Epidermal melanocyte (primary cell): ENCODE data around the gene RRM2.
"Not testable (repeated sequence)": the region's sequence is repeated elsewhere in the genome, so short reads cannot be mapped to it uniquely, and the experiment has no call there.

Experiments
- DNase-seq: peaks from one replicate; pipeline ENCODE4 v3.0.0; 2011; ENCODE audit warnings: low spot score; ENCODE audit not compliant: insufficient read length

Gene RRM2

GRCh38 chr2:10091182-10091888 is 31.2 kb upstream of the RRM2 start:
- no peak for DNase-seq

DNA sequence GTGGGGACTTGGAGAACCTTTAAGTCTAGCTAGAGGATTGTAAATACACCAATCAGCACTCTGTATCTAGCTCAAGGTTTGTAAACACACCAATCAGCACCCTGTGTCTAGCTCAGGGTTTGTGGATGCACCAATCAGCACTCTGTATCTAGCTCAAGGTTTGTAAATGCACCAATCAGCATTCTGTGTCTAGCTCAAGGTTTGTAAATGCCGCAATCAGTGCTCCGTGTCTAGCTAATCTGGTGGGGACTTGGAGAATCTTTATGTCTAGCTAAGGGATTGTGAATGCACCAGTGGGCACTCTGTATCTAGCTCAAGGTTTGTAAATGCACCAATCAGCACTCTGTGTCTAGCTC is 30.7 kb upstream of the RRM2 start:
- DNase-seq: not testable (repeated sequence)

DNA sequence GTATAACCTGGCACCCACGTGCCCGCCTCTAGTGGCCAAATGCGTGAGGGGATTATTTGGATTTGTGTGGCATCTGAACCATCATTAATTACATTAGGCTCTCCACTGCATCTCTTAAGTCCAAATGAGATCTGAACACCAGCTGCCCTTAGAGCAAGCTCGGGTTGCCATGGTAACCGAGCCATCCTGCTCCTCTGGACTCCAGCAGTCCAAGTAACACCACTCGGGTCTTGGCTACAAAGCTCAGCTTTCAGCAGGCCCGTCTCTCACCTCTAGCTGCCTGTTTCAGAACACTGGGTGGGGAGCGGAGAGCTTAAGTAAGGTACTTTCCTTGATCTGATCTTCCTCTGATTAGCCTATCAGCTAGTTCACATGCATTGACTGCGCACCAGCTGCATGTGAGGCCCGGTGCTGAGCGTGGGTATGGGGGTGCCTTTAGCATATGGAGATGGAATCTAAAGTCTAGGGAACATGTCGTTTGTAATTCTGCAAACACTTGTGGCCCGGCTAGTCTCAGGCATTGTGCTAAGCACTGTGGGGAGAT is 28.2 kb upstream of the RRM2 start:
- DNase-seq: no peak

- DNase-seq: no peak
Observed at GRCh38 chr2:10095175-10095574, 27.4 kb upstream of the RRM2 start.

DNA sequence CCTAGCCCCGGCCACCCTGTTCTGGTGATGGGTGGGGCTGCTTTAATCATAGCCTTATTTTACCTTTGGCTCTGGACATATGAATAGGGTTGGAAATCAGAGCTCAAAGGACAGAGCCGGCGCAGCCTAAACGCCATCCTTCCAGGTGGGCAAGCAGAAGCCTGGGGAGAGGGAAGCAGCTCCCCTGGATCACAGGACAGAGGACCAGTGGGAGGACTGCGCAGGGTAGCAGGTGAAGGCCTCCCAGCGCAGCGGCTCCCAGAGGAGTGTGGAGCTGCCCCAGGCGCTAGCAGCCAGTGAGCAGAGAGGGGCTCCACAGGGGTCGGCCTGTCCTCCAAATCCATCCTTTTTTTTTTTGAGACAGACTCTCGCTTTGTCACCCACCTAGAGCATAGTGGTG is 25.9 kb upstream of the RRM2 start:
- DNase-seq: no peak

DNA sequence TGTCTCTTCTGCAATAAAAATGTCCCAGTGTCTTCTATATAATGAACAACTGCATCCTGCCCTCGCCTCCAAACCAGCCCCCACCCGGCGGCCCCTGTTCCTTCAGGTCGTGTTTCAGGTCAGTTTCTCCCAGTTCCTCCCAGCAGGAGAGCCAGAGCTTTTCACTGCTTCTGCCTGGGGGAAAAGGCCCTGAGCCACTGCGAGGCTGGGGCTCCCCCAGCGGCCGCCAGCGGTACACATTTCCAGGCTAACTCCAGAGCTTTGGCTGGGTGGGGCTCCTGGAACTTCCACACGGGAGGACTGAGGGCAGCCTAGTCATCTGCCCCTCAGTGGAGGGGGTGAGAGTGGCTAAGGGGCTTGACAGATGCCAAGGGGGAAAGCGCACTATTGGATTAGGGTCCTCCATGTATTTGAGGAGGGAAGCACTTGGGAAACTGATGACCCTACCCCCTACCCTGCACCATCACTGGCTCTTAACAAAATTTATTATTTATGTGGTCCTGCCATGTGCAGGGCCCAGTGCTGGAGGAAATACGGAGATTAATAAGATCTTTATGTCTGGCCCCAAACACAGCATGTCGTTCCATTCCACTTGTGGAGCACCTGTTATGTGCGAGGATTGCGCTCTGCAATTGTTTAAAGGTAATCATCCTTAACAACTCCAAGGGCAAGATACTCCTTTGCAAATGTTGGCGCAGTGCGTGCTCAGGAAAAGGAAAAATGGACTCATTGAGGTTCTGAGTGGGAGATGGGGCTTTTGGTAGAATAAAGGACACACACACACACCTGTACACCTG is 25.0 kb upstream of the RRM2 start:
- DNase-seq: peak; percentile 96

GRCh38 chr2:10101491-10101890 is 21.0 kb upstream of the RRM2 start:
- DNase-seq: no peak

GRCh38 chr2:10103179-10103578 is 19.4 kb upstream of the RRM2 start:
- DNase-seq: no peak

GRCh38 chr2:10104906-10105305 is 17.6 kb upstream of the RRM2 start:
- DNase-seq: not testable (repeated sequence)

DNA sequence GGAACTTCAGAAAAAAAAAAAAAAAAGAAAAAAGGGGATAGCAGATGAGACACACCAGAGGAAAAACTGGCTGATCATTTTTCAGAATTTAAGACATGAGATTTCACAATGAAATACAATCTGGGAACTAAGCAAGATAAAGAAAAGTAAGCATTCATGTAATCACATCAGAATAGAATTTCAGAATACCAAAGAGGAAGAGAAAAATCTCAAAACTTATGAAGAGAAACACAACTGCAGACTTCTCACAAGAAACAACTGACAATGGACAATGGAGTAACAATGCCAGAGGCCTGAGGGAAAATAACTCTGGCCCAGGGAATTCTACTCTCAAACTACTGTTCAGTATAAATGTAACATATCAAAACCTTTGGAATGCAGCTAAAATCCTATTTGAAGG is 13.2 kb upstream of the RRM2 start:
- DNase-seq: no peak

GRCh38 chr2:10119027-10119325 is 3.6 kb upstream of the RRM2 start:
- DNase-seq: no peak

DNA sequence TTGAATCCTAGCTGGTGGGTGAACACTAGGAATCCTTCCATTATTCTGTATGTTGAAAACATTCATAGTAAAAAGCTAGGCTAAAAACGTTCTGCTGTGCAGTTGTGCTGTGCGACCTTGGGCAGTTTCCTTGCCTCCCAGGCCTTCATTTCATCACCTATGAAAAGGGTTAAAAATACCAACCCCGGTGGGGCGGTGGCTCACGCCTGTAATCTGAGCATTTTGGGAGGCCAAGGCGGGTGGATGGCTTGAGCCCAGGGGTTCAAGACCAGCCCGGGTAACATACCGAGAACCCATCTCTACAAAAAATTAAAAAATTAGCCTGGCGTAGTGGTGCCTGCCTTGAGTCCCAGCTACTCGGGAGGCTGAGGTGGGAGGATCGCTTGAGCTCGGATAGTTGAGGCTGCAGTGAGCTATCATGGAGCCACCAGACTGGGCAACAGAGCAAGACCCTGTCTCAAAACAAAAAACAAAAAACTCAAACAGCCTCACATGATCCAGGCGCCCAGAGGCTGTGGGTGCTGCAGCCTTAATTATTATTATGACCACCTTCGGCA is 2.9 kb upstream of the RRM2 start:
- DNase-seq: no peak

DNA sequence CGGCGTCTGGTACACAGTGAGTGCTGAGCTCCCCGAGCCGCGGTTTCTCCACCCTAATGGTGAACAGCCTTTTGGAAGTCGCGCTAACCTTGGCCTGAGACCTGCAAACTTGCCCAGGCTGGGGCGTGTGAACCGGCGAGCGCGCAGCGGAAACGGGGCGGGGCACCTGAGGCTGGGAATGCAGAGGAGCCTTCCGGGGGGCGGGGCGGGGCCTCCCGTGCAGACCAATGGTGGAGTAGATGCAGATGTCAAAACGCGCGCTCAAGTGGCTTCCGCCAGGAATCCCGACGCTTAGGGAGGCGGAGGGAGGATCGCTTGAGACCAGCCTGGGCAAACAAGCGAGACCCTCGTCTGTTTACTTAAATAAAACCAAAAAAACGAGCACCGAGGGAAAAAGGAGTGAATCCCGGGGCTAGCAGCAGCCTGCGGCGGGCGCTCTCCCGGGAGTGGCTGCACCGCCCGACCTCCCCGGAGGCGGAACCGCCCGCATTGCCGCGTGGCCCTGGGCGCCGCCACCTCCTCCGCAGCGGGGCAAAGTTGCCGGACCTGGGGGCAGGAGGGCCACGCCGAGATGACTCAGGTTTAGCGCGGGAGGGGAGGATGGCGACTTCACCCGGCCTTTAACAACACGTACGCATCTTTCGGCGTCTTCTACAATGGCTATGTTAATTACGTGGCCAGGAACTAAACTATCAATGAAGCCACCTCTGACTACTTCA is 2.2 kb upstream of the RRM2 start:
- DNase-seq: peak; percentile 84

DNA sequence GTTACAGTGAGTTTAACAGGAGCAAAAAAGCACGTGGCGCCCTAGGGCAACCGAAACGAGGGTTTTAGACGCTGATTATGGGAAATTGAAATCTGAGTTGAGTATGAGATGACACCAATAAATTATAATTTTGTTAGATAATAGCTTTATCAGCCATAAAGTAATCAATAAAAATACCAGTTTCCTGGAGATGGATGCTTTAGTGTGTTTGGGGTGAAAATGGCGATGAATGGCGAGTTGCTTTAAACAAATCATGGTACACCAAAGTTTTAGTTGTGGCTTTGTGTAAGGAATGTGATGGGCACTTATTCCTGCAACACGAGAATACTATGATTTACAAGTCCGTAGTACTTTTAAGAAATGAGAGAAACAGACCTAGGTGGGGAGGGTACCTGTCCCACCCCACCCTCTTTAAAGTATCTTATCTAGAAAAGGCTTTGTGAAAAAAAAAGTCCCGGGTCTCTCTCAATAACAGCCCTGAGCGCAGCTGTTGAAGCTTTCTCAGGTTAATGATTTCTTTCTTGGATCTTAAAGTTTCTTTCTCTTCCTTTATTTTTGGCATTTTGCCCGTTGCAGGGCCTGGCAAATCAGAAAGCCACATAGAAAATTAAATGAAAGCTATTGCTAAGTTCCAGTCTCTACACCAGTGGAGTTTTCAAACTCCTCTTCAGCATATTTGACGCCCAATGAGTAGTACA is 1.5 kb upstream of the RRM2 start:
- no peak for DNase-seq

DNA sequence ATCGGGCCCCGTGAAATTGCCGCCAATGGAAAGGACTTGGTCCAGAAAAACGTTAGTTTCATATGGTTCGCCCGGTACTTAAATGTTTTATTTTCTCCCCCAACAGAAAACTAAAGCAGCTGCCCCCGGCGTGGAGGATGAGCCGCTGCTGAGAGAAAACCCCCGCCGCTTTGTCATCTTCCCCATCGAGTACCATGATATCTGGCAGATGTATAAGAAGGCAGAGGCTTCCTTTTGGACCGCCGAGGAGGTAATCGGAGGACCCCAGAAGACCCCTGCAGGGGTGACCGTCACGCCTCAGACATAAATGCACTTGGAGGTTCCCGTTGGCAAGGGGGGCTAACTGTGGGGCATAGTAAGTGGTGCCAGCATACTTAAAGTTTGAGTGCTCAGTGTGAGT is 742 bp downstream of the RRM2 start:
- no peak for DNase-seq

- no peak for DNase-seq
Observed at GRCh38 chr2:10124538-10125045, 2.1 kb downstream of the RRM2 start.

DNA sequence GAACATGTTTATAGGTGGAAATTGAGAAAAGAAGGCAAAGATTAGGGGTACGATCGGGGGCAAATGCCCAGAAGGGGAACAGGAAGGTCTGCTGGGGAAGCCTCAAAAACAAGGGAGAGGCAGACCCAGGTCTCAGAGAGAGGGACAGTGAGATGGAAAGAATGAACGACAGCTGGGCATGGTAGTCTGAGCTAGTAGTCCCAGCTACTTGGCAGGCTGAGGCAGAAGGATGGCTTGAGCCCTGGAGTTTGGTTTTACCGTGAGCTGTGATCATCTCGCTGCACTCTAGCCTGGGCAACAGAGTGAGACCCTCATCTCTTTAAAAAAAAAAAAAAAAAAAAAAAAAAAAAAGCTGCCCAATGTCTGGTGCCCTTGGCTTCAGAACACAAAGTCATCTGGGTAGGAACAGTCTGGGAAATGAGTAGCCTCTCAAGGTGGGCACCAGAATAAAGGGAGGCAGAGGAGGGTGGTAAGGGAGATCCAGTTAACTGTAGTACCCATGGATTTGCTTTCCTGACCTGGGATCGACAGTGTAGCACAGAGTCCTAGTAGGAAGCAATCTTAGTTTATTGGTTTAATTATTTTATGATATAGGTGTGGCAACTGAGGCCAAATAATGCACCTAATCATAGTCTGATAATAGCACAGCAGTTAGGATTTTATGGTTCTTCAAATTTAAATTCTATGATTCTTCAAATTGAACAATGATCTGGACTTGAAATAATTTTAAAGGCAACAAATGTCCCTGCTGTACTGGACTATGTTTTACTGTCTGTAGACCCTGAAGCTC is 3.5 kb downstream of the RRM2 start:
- DNase-seq: no peak

GRCh38 chr2:10126632-10127026 is 4.1 kb downstream of the RRM2 start:
- DNase-seq: no peak

GRCh38 chr2:10128420-10128819 is 5.9 kb downstream of the RRM2 start:
- no peak for DNase-seq

- DNase-seq: no peak
Observed at GRCh38 chr2:10129490-10129889, 7.0 kb downstream of the RRM2 start.
